PC-3 (cell line): Measurements from ENCODE around the gene SDC4. TPM values are rescaled to one million over a fixed set of nuclear protein-coding genes. Genes with fewer than 3 reads are reported as not detected.
"Not testable (repeated sequence)": the region's sequence is repeated elsewhere in the genome, so short reads cannot be mapped to it uniquely, and the experiment has no call there.

Experiments used
- ATAC-seq: fragments of 200-7000 bp; cut with Tn5 transposase; 2 replicates; pipeline ENCODE4 v1.9.1; 2020; ENCODE audit warnings: mild to moderate bottlenecking, moderate library complexity
- BruUV-seq: library from RNA; stranded (reverse); fragments of 400-500 nt; replicated peaks from 2 replicates; lab custom pipeline; 2021; lab: Mats Ljungman, UMichigan
- CTCF ChIA-PET: fragments of 300-600 bp; sonication (Branson Sonifier 250); formaldehyde crosslinking; loops from one replicate; lab custom pipeline; 2022; ENCODE audit warnings: antibody characterized with exemption; lab: Charles Lee
- POLR2A ChIA-PET: fragments of 300-600 bp; sonication (Branson Sonifier 250); formaldehyde crosslinking; loops from one replicate; lab custom pipeline; 2022; ENCODE audit warnings: antibody characterized with exemption; ENCODE audit not compliant: unreplicated experiment; lab: Charles Lee
- DNase-seq: peaks from one replicate; pipeline ENCODE4 v3.0.0-alpha.2; 2015
- H2AFZ ChIP-seq: fragments of 300-600 bp; sonication (generic); 2 replicates; pipeline ENCODE4 v1.6.0; 2016; ENCODE audit warnings: antibody characterized with exemption, low read length
- H3F3A ChIP-seq: fragments of 300-600 bp; sonication (generic); one replicate; pipeline ENCODE4 v1.6.0; 2017; ENCODE audit warnings: antibody characterized with exemption, low read length, control low read depth, mild to moderate bottlenecking; ENCODE audit not compliant: unreplicated experiment
- H3K27ac ChIP-seq: fragments of 300-600 bp; sonication (generic); 2 replicates; pipeline ENCODE4 v1.5.1; 2016; ENCODE audit warnings: mild to moderate bottlenecking, low read length
- H3K27me3 ChIP-seq: fragments of 300-600 bp; sonication (generic); 2 replicates; pipeline ENCODE4 v1.6.1; 2016; ENCODE audit warnings: low read length, mixed read lengths
- H3K36me3 ChIP-seq: fragments of 300-600 bp; sonication (generic); 2 replicates; pipeline ENCODE4 v1.6.1; 2016; ENCODE audit warnings: low read depth, mixed run types, low read length, mixed read lengths
- H3K4me1 ChIP-seq: fragments of 300-600 bp; sonication (generic); 2 replicates; pipeline ENCODE4 v1.5.1; 2016; ENCODE audit warnings: low read length; ENCODE audit not compliant: insufficient read depth
- H3K4me2 ChIP-seq: fragments of 300-600 bp; sonication (generic); 2 replicates; pipeline ENCODE4 v1.6.0; 2016; ENCODE audit warnings: low read length
- H3K4me3 ChIP-seq: fragments of 300-600 bp; sonication (generic); 2 replicates; pipeline ENCODE4 v1.5.1; 2016; ENCODE audit warnings: mild to moderate bottlenecking, low read length, mixed read lengths
- H3K79me2 ChIP-seq: fragments of 300-600 bp; sonication (generic); 2 replicates; pipeline ENCODE4 v1.6.1; 2017; ENCODE audit warnings: low read length, mixed read lengths
- H3K9ac ChIP-seq: fragments of 300-600 bp; sonication (generic); 2 replicates; pipeline ENCODE4 v1.6.0; 2016; ENCODE audit warnings: mild to moderate bottlenecking, low read length
- H3K9me2 ChIP-seq: fragments of 300-600 bp; sonication (generic); replicated peaks from 2 replicates; pipeline ENCODE4 v1.6.1; 2016; ENCODE audit warnings: mixed run types, low read length, mixed read lengths
- H3K9me3 ChIP-seq: fragments of 300-600 bp; sonication (generic); 2 replicates; pipeline ENCODE4 v1.6.1; 2016; ENCODE audit warnings: low read length, mixed read lengths
- H4K20me1 ChIP-seq: fragments of 300-600 bp; sonication (generic); 2 replicates; pipeline ENCODE4 v1.6.1; 2016; ENCODE audit warnings: low read length, mixed read lengths
- CTCF ChIP-seq: fragments of 300-600 bp; sonication (generic); conservative IDR thresholded peaks from 2 replicates; pipeline ENCODE4 v1.5.1; 2017; ENCODE audit warnings: antibody characterized with exemption, low read depth, mild to moderate bottlenecking, low read length
- EZH2 ChIP-seq: fragments of 300-600 bp; sonication (generic); IDR thresholded peaks from one replicate; pipeline ENCODE4 v1.6.1; 2017; ENCODE audit warnings: antibody characterized with exemption, mild to moderate bottlenecking, low read length; ENCODE audit not compliant: unreplicated experiment
- EZH2phosphoT487 ChIP-seq: fragments of 300-600 bp; sonication (generic); IDR thresholded peaks from 2 replicates; pipeline ENCODE4 v1.6.1; 2018; ENCODE audit warnings: mild to moderate bottlenecking, antibody characterized with exemption, low read length, borderline replicate concordance
- intact Hi-C: fragments of 100-400 bp; cut with micrococcal nuclease; formaldehyde crosslinking; loops from 2 replicates; pipeline ENCODE4 v1.9.0; 2023
- total RNA-seq: library from RNA; depleted of rRNA; stranded (reverse); fragments of >200 nt; gene quantifications from 2 replicates; pipeline ENCODE4 v1.2.3, GENCODE V29; 2014

SDC4 gene
- total RNA-seq, 1 experiment from 2014 or later: 134 TPM

GRCh38 chr20:45353746-45354145, 5.5 kb upstream of the SDC4 start:
- POLR2A ChIA-PET: no interaction called here
- CTCF ChIA-PET: interaction anchor here (0.9 kb wide), 1 partner anchor 111 kb away, joined by 4 read pairs; no protein-coding TSS in a partner anchor

GRCh38 chr20:45352729-45353128, 4.5 kb upstream of the SDC4 start:
- no TSS peak for BruUV-seq
- Histone ChIP-seq H3K9ac (no peak overlapping the region), H3K79me2 (peaks cover 5% of the 10 kb centered on the region), H3K4me3 (no peak overlapping the region), H3F3A (peaks cover 6% of the 10 kb centered on the region), H4K20me1 (peaks cover 3% of the 10 kb centered on the region), H2AFZ (no peak overlapping the region), H3K4me2 (no peak overlapping the region), H3K27ac (no peak overlapping the region), H3K4me1 (peaks cover 26% of the 10 kb centered on the region), H3K9me2 (no peaks in the 10 kb centered on the region), H3K36me3 (no peaks in the 10 kb centered on the region), H3K9me3 (no peaks in the 10 kb centered on the region), H3K27me3 (no peaks in the 10 kb centered on the region)
- TF ChIP-seq CTCF (no peak), EZH2 (no peak), EZH2phosphoT487 (no peak)
- intact Hi-C loops: no loop called here
- CTCF ChIA-PET: interaction anchor here (0.9 to 1.2 kb wide), 3 partner anchors 10 to 34 kb away, joined by 4 read pairs; no protein-coding TSS in a partner anchor
- POLR2A ChIA-PET: interaction anchor here (0.7 kb wide), 3 partner anchors 8 to 31 kb away, joined by 3 to 7 read pairs (median 3); no protein-coding TSS in a partner anchor
- no peak for DNase-seq
- ATAC-seq: no peak

More at GRCh38 chr20:45353746-45354145, 5.5 kb upstream of the SDC4 start:
- Histone ChIP-seq H3K4me2 (no peak overlapping the region), H4K20me1 (no peaks in the 10 kb centered on the region), H3K9me2 (no peaks in the 10 kb centered on the region), H3K27ac (no peak overlapping the region), H3K9me3 (no peaks in the 10 kb centered on the region), H3K79me2 (no peaks in the 10 kb centered on the region), H3K4me3 (no peak overlapping the region), H3K36me3 (no peaks in the 10 kb centered on the region), H3K9ac (no peak overlapping the region), H2AFZ (no peak overlapping the region), H3K4me1 (peaks cover 32% of the 10 kb centered on the region), H3K27me3 (no peaks in the 10 kb centered on the region), H3F3A (peaks cover 6% of the 10 kb centered on the region)
- BruUV-seq: no TSS peak
- ATAC-seq: no peak
- intact Hi-C loops: no loop called here
- TF ChIP-seq EZH2phosphoT487 (no peak), EZH2 (no peak)
- no peak for DNase-seq

GRCh38 chr20:45350795-45351194, 2.6 kb upstream of the SDC4 start:
- not testable (repeated sequence) for H3K27ac ChIP-seq

More at GRCh38 chr20:45350795-45351194, 2.6 kb upstream of the SDC4 start:
- H3K79me2 ChIP-seq: peaks cover 24% of the 10 kb centered on the region
- H3K36me3 ChIP-seq, H3K4me2 ChIP-seq, DNase-seq, H3K9me2 ChIP-seq, H2AFZ ChIP-seq, intact Hi-C loops, H3K9ac ChIP-seq, POLR2A ChIA-PET, H3K9me3 ChIP-seq, H3K4me3 ChIP-seq, CTCF ChIA-PET, BruUV-seq, H3K27me3 ChIP-seq, ATAC-seq: not testable (repeated sequence)
- H4K20me1 ChIP-seq: peaks cover 22% of the 10 kb centered on the region
- H3F3A ChIP-seq: peaks cover 20% of the 10 kb centered on the region
- peaks cover 32% of the 10 kb centered on the region for H3K4me1 ChIP-seq
